Measurements from ENCODE around the gene KLF12.

Gene KLF12

GRCh38 chr13:74128156-74128767 is 5.9 kb downstream of the KLF12 start:
- TF ChIP-seq CTCF (IDR thresholded peaks at IDR 0.05; ENCODE audit: borderline replicate concordance, extremely low read depth, low read length, poor library complexity, severe bottlenecking) (no peak), EZH2 (IDR thresholded peaks at IDR 0.05; ENCODE audit: borderline replicate concordance, low read depth, low read length, severe bottlenecking) (no peak)
- Histone ChIP-seq H2AFZ (ENCODE audit: low read depth, low read length) (no peak overlapping the region), H4K20me1 (ENCODE audit: insufficient read depth, low read length) (peaks cover 55% of the 10 kb centered on the region), H3K9ac (ENCODE audit: low read depth, low read length) (no peak overlapping the region), H3K4me3 (ENCODE audit: low read depth in 1 of 2, low read length in 2 of 2) (no peak overlapping the region), H3K4me1 (ENCODE audit: insufficient read depth, low read length) (peaks cover 46% of the 10 kb centered on the region), H3K4me2 (ENCODE audit: insufficient read depth, low read length) (no peak overlapping the region), H3K27me3 (ENCODE audit: insufficient read depth, low read length, poor library complexity) (no peaks in the 10 kb centered on the region), H3K79me2 (ENCODE audit: insufficient read depth, low read length) (peaks cover 100% of the 10 kb centered on the region), H3K27ac (ENCODE audit: low read length) (no peak overlapping the region), H3K36me3 (ENCODE audit: insufficient read depth, low read length) (no peaks in the 10 kb centered on the region; the same call in 1 of the 2 replicates), H3K9me3 (ENCODE audit: insufficient read depth, low read length, severe bottlenecking) (no peaks in the 10 kb centered on the region)
- ATAC-seq (ENCODE audit: insufficient read depth, low read depth) (no peak), DNase-seq (no peak)

GRCh38 chr13:74118328-74118727 is 15.9 kb downstream of the KLF12 start:
- Histone ChIP-seq H3K27me3 (ENCODE audit: insufficient read depth, low read length, poor library complexity) (no peaks in the 10 kb centered on the region), H3K9me3 (ENCODE audit: insufficient read depth, low read length, severe bottlenecking) (peaks cover 30% of the 10 kb centered on the region), H2AFZ (ENCODE audit: low read depth, low read length) (no peak overlapping the region), H3K4me3 (ENCODE audit: low read depth in 1 of 2, low read length in 2 of 2) (no peak overlapping the region), H3K9ac (ENCODE audit: low read depth, low read length) (no peak overlapping the region), H3K79me2 (ENCODE audit: insufficient read depth, low read length) (peaks cover 100% of the 10 kb centered on the region), H3K4me1 (ENCODE audit: insufficient read depth, low read length) (peaks cover 11% of the 10 kb centered on the region; the same call in 1 of the 2 replicates), H3K27ac (ENCODE audit: low read length) (no peak overlapping the region), H3K4me2 (ENCODE audit: insufficient read depth, low read length) (no peak overlapping the region), H3K36me3 (ENCODE audit: insufficient read depth, low read length) (peaks cover 19% of the 10 kb centered on the region), H4K20me1 (ENCODE audit: insufficient read depth, low read length) (peaks cover 9% of the 10 kb centered on the region; the same call in 1 of the 2 replicates)
- no peak for TF ChIP-seq CTCF (IDR thresholded peaks at IDR 0.05; ENCODE audit: borderline replicate concordance, extremely low read depth, low read length, poor library complexity, severe bottlenecking)
- no peak for TF ChIP-seq EZH2 (IDR thresholded peaks at IDR 0.05; ENCODE audit: borderline replicate concordance, low read depth, low read length, severe bottlenecking)
- no peak for ATAC-seq (ENCODE audit: insufficient read depth, low read depth)
- DNase-seq: no peak

- H4K20me1 ChIP-seq (ENCODE audit: insufficient read depth, low read length): peaks cover 13% of the 10 kb centered on the region; the same call in 1 of the 2 replicates
- H3K79me2 ChIP-seq (ENCODE audit: insufficient read depth, low read length): peaks cover 100% of the 10 kb centered on the region
- no peak for TF ChIP-seq CTCF (IDR thresholded peaks at IDR 0.05; ENCODE audit: borderline replicate concordance, extremely low read depth, low read length, poor library complexity, severe bottlenecking)
- H3K36me3 ChIP-seq (ENCODE audit: insufficient read depth, low read length): peaks cover 19% of the 10 kb centered on the region
- no peak for ATAC-seq (ENCODE audit: insufficient read depth, low read depth)
- peaks cover 30% of the 10 kb centered on the region for H3K9me3 ChIP-seq (ENCODE audit: insufficient read depth, low read length, severe bottlenecking)
- H2AFZ ChIP-seq (ENCODE audit: low read depth, low read length): no peak overlapping the region
- no peak overlapping the region for H3K27ac ChIP-seq (ENCODE audit: low read length)
- DNase-seq: no peak
- no peak overlapping the region for H3K9ac ChIP-seq (ENCODE audit: low read depth, low read length)
- no peak overlapping the region for H3K4me3 ChIP-seq (ENCODE audit: low read depth in 1 of 2, low read length in 2 of 2)
- peaks cover 11% of the 10 kb centered on the region; the same call in 1 of the 2 replicates for H3K4me1 ChIP-seq (ENCODE audit: insufficient read depth, low read length)
- no peak overlapping the region for H3K4me2 ChIP-seq (ENCODE audit: insufficient read depth, low read length)
- no peaks in the 10 kb centered on the region for H3K27me3 ChIP-seq (ENCODE audit: insufficient read depth, low read length, poor library complexity)
These were observed 16.9 kb downstream of the KLF12 start for GRCh38 chr13:74117207-74117705.
